GM18907 (cell line): ENCODE data around the gene CRTAC1.

ENCODE experiments used
- ATAC-seq: cut with Tn5 transposase; IDR thresholded peaks from one replicate; pipeline ENCODE4 v1.9.1; 2021; ENCODE audit warnings: mild to moderate bottlenecking, moderate library complexity; ENCODE audit not compliant: unreplicated experiment

CRTAC1 gene

DNA sequence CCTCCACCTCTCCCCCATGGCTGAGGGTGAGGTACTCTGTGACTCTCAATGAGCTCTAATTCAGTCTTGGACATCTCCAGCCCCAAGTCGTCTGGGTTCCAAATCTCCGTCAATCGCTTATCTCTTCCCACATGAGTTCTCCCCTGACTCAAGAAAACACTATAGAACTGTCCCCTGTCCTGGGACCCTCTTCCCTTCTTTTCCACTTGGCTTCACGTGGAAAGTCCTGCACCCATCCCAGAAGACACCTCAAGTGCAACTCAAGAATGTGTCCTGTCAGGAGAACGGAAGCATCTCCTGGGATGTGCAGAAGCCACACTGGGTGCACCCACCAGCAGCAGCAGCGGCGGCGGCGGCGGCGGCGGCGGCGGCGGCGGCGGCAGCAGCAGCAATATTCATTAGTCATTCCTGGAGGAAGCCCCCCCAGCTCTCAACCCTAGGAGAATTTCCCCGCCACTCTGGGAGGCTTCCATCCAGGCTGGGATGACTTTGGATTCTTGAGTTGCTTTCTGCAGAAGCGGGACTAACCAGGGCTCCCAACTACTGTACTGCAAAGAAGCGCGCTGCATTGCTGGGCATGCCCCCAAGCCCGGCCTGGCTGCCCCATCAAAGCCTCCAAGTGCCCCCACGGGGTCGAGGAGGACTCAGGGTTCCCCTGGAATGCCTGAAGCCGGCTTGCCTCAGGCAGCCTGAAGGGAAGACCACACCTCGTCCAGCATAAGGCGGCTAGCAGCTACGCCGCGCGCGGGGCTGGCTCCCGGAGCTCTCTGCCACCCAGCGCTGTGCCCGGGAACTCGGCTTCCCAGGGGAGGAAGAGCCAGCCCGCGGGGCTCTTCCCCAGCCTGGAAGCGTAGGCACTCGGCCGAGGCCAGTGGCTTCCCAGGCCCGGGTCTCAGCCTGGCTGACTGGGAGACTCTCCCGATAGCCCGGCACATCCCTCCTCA lies 1.0 kb downstream of the CRTAC1 start:
- no peak for ATAC-seq

DNA sequence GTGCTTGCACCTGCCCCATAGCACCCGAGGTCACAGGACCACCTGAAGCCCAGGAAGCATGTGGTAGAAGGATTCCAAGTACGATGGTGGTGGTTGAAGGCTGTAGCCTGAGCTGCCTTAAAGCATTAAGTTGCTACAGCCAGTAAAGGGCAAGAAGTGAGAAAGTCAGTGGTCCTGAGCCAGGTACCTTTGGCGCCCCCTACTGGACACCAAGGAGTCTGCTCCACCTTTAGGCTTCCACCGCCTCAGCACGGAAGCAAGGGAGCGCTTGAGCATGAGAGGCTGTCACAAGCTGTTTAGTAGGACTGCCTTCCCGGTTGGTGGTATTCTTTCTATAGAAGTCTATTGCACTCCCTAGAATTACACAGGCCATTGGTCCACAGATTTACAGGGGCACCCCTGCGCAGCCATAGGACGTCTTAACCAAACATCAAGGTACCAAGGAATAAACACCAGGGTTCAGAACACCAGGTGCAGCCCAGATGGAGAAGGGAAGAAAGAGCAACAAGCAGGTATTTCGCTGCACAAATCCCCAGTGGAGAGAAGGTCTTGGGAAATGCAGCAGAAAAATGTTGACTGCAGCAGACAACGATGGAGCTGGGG lies 2.2 kb downstream of the CRTAC1 start:
- ATAC-seq: no peak

DNA sequence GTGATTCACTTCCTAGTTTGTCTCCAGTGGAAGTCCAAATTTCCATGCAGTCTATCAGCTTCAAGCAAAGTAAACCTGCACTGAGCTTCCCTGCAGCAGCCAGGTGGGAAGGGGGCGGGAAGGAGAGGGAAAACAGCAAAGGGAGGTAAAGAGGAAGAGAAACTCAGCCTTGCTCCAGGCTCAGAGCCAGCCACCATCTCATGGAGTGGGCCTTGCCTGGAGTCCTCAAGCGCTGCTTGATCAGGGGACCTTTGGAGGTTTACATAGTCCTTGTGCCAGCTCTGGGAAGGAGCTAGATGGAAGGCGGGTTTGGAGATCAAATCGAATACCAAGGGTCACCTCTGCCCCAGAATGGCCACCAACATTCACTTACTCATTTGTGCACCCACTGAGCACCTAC lies 7.4 kb downstream of the CRTAC1 start:
- ATAC-seq: no peak

- ATAC-seq: no peak
These were observed 9.6 kb downstream of the CRTAC1 start for GRCh38 chr10:98020784-98021183.

DNA sequence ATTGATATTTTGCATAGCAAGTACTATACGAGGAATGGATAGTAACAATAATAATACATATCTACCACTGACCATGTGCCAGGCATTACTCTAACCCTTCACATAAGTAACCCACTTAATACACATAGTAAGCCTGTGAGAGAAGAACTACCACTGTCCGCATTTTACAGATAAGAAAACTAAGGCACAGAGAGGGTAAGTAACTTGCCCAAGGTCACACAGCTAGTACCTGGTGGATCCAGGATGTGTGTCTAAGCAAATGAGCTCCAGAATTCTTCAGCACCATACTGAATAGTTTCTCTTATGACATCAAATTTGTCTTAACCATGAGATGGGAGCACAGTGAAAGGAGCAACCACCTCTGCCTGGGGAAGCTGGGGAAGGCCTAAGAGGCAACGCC lies 10.2 kb downstream of the CRTAC1 start:
- ATAC-seq: no peak

DNA sequence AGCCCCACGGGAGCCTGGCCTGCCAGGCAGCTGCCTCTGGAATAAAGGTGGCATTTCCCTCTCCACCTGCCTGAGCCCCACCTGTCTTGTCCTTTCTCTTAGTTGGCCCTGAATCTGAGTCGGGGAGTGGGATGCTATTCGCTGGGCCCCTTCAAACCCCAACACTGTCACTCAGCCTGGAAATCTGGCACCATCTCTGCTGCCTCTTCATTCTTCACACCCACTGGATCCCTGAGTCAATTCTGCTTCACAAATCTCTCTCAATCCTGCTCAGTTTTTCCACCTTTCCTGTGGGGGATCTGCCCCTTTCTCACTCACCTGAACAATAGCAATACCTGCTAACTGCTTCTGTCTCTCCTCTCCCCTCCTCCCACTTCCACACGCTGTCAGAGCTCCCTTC lies 10.6 kb downstream of the CRTAC1 start:
- no peak for ATAC-seq

GRCh38 chr10:98016772-98017475 lies 13.5 kb downstream of the CRTAC1 start:
- no peak for ATAC-seq

DNA sequence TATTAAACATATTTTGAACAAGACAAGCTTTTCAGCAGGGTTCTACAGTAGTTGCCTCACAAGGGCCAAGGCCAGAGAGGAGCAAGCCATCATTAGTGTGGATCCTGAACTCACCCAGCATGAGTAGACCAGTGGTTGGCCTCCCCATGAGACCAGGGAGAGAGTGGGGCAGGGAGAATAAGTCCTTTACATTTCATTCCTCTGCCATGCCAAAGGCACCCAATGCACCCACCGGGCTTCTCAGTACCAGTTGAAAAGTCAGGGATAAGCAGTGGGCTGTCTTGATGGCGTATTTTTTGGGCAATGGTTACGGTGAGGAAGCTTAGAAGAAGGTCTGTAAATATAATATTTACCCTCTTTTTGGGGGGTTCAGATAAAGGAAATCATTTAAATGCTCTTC lies 16.6 kb downstream of the CRTAC1 start:
- ATAC-seq: no peak

- no peak for ATAC-seq
These were observed 17.3 kb downstream of the CRTAC1 start for GRCh38 chr10:98013122-98013521.

- ATAC-seq: no peak
These were observed 17.8 kb downstream of the CRTAC1 start for GRCh38 chr10:98012644-98013043.

DNA sequence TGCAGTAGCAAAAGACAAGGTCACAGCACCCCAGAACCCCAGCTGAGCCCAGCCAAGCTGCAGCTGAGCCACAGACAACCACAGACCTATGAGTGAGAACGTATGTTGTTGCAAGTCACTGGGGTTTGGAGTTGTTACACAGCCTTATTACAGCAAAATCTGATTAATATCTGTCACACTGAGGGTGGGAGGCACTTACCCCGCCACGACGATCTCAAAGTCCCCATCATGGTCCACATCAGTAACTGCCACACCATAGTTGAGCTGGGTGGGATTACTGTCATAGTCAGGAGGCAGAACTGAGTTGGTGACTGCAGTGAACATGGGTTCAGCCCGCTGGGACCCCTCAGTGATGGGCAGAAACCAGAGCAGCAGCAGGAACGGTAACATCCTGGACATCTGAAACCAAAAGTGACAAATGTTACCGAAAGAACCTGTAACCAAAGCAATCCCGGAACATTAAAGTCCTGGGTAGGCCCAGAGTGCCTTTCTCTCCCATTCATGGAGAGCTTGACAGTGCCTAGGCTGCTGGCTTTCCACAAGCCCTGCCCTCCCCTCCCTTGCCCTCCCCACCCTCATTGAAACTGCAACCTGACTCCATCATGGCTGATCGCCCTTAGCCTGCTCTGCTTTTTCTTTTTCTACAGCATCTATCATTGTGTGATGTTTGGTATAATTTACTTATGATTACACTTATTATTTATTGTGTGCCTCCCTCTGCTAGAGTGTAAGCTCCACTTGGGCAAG lies 19.3 kb downstream of the CRTAC1 start:
- ATAC-seq: no peak

GRCh38 chr10:98006266-98006665 lies 24.2 kb downstream of the CRTAC1 start:
- no peak for ATAC-seq

GRCh38 chr10:98001736-98002135 lies 28.7 kb downstream of the CRTAC1 start:
- ATAC-seq: no peak

- no peak for ATAC-seq
These were observed 30.1 kb downstream of the CRTAC1 start for GRCh38 chr10:98000346-98000745.

- no peak for ATAC-seq
These were observed 30.5 kb downstream of the CRTAC1 start for GRCh38 chr10:97999923-98000248.

GRCh38 chr10:97999066-97999922 lies 31.1 kb downstream of the CRTAC1 start:
- ATAC-seq: no peak

DNA sequence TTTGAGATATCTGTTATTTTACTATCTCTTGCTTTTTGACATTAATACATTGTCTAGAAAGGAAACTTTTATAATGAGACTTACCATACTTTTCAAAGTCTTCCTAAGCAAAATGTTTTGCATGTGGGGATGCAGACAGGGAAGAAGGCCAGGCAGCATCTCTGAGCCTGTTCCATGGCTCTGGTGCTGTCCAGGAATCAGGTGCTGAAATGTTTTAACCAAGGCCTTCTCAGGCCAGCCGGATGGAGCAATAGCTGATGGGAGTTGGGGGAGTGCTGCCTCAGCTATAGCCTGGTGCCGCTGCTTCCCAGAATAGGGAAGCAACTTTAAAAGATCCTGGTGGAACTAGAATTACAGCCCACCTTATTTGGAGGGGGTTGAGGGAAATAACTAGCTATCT lies 38.5 kb downstream of the CRTAC1 start:
- no peak for ATAC-seq

GRCh38 chr10:97981816-97982215 lies 48.6 kb downstream of the CRTAC1 start:
- no peak for ATAC-seq

GRCh38 chr10:97977673-97978072 lies 52.7 kb downstream of the CRTAC1 start:
- ATAC-seq: no peak

- ATAC-seq: no peak
These were observed 54.8 kb downstream of the CRTAC1 start for GRCh38 chr10:97975598-97975997.
